ENCODE measurements around the gene PCGF3. TPM values are rescaled to one million over a fixed set of nuclear protein-coding genes. Genes with fewer than 3 reads are reported as not detected.

Gene PCGF3
- polyA plus RNA-seq, 1 experiment: 37.2 TPM

DNA sequence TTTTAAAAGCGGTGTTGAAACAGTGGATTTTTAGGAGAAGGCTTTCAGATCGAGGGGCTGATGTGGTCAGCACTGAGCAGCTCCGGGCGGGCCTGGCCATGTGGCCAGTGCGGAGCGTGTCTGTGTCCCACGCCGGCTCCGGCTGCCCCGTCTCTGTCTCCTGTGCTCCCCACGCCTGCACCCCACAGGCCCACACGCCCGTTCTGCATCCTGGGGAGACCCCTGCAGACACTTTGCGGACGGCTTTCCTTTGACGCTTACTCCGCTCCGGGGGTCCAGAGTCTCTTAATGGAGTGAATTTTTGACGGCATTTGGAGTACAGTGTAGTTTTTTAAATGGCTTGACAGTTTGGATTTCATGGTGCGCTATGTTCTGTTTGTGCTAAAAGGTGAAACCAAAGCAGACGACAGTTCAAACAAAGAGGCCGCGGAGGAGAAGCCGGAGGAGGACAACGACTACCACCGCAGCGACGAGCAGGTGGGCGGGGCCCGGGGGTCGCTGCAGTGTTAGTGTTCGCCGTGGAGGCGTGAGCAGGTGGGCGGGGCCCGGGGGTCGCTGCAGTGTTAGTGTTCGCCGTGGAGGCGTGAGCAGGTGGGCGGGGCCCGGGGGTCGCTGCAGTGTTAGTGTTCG lies 38.7 kb downstream of the PCGF3 start:
- POLR2A ChIA-PET: no interaction called here
- CTCF ChIA-PET: no interaction called here
- Histone ChIP-seq H3K27ac (ENCODE audit: low read depth, low read length) (no peak overlapping the region), H3K9me3 (ENCODE audit: control insufficient read depth, insufficient read depth, low read length) (no peaks in the 10 kb centered on the region; the same call in 1 of the 2 replicates), H3K4me3 (ENCODE audit: low read depth, low read length) (no peak overlapping the region), H3K27me3 (ENCODE audit: control insufficient read depth, insufficient read depth, low read length) (no peaks in the 10 kb centered on the region)
- TF ChIP-seq, protein P1, sequence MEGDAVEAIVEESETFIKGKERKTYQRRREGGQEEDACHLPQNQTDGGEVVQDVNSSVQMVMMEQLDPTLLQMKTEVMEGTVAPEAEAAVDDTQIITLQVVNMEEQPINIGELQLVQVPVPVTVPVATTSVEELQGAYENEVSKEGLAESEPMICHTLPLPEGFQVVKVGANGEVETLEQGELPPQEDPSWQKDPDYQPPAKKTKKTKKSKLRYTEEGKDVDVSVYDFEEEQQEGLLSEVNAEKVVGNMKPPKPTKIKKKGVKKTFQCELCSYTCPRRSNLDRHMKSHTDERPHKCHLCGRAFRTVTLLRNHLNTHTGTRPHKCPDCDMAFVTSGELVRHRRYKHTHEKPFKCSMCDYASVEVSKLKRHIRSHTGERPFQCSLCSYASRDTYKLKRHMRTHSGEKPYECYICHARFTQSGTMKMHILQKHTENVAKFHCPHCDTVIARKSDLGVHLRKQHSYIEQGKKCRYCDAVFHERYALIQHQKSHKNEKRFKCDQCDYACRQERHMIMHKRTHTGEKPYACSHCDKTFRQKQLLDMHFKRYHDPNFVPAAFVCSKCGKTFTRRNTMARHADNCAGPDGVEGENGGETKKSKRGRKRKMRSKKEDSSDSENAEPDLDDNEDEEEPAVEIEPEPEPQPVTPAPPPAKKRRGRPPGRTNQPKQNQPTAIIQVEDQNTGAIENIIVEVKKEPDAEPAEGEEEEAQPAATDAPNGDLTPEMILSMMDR (IDR thresholded peaks at IDR 0.05; ENCODE audit: low read depth, low read length): no peak
- no peak for DNase-seq (ENCODE audit: low read depth, low spot score)

DNA sequence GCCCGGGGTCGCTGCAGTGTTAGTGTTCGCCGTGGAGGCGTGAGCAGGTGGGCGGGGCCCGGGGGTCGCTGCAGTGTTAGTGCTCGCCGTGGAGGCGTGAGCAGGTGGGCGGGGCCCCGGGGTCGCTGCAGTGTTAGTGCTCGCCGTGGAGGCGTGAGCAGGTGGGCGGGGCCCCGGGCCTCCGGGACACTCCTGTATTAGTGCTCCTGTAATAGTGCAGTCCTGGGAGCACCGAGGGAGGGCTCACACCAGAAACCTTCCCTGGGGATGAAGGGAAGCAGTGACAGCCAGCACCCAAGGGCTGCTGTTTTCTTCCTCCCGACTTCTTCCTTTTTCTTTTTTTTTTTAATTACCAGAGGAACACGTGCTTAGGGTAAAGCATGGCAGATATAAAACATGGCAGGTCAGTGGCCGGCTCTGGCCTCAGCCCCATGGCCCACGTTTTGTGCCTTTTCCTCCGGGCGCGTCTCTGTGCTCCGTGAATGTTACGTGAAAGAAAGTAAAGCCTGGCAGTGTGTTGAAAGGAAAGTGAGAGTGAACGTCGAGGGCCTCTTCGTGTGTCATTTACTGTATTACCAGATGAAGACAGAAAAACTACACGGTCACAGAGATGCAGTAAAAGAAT lies 42.0 kb downstream of the PCGF3 start:
- Histone ChIP-seq H3K4me3 (ENCODE audit: low read depth, low read length) (no peak overlapping the region), H3K9me3 (ENCODE audit: control insufficient read depth, insufficient read depth, low read length) (peaks cover 3% of the 10 kb centered on the region; the same call in 1 of the 2 replicates), H3K27me3 (ENCODE audit: control insufficient read depth, insufficient read depth, low read length) (no peaks in the 10 kb centered on the region), H3K27ac (ENCODE audit: low read depth, low read length) (peak overlapping the region; percentile 21)
- CTCF ChIA-PET: no interaction called here
- DNase-seq (ENCODE audit: low read depth, low spot score): no peak
- POLR2A ChIA-PET: no interaction called here
- TF ChIP-seq, protein P1 (IDR thresholded peaks at IDR 0.05; ENCODE audit: low read depth, low read length): no peak

DNA sequence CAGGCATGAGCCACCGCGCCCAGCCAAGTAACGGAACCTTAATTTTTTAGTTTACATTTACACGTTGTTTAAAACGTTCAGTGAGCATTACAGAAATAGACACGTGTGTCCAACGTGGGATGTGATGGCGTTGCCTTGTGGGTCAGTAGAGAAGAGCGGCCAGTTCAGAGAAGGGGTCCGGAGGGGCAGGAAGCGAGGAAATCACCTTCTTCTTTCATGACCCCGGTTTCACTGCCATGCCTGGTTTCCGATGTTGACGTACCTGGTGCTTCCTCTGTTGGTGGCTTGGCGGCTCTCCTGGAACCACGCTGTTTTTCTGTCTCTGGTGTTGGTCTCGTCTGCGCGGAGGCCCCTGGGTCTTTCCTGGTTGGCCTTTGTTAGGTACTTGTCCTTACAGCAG lies 42.8 kb downstream of the PCGF3 start:
- TF ChIP-seq, protein P1 (IDR thresholded peaks at IDR 0.05; ENCODE audit: low read depth, low read length): no peak
- Histone ChIP-seq H3K27ac (ENCODE audit: low read depth, low read length) (no peak overlapping the region), H3K4me3 (ENCODE audit: low read depth, low read length) (no peak overlapping the region), H3K27me3 (ENCODE audit: control insufficient read depth, insufficient read depth, low read length) (no peaks in the 10 kb centered on the region), H3K9me3 (ENCODE audit: control insufficient read depth, insufficient read depth, low read length) (peaks cover 3% of the 10 kb centered on the region; the same call in 1 of the 2 replicates)
- POLR2A ChIA-PET: no interaction called here
- CTCF ChIA-PET: no interaction called here
- DNase-seq (ENCODE audit: low read depth, low spot score): no peak

DNA sequence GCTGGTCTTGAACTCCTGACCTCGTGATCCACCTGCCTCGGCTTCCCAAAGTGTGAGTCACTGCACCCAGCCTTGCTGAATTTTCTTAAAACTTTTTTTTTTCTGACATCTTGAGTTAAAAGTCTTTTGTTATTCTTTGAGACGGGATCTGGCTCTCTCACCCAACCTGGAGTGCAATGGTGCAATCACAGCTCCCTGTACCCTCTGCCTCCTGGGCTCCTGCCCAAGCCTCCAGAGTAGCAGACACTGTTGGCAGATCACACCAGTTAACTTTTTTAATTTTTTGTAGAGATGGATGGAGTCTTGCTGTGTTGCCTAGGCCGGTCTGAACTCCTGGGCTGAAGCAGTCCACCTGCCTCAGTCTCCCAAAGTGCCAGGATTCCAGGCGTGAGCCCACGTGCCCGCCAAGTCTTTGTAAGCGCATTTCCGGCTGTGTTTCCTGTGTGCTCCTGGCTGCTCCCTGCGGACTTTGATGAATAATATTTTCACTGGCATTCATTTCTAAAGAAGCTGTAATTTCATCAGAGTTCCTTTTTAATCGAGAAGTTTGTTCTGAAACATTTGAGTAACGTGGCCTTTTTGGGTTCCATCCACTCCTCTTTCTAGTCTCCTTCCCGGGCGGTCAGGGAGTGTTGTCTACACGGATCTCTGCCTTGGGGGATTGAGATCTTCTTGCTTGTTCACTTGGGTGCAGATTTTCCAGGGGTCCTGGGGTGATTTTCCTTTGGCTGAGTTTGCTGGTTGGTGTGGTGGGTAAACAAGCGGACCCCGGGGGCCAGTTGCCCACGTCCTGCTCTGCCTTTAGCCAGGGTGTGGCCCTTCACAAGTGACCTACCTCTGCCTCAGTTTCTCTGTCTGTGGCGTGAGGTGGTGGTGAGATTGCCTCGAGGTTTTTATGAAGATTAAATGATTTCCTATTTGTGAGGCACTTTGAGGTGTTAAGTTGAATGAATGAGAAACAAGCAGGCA lies 44.4 kb downstream of the PCGF3 start:
- Histone ChIP-seq H3K27me3 (ENCODE audit: control insufficient read depth, insufficient read depth, low read length) (no peaks in the 10 kb centered on the region), H3K4me3 (ENCODE audit: low read depth, low read length) (no peak overlapping the region), H3K27ac (ENCODE audit: low read depth, low read length) (no peak overlapping the region), H3K9me3 (ENCODE audit: control insufficient read depth, insufficient read depth, low read length) (peaks cover 6% of the 10 kb centered on the region; the same call in 1 of the 2 replicates)
- no peak for DNase-seq (ENCODE audit: low read depth, low spot score)
- CTCF ChIA-PET: interaction anchor here (0.7 to 1.4 kb wide), 2 partner anchors 8 to 9 kb away, joined by 4 read pairs; no protein-coding TSS in a partner anchor
- TF ChIP-seq, protein P1 (IDR thresholded peaks at IDR 0.05; ENCODE audit: low read depth, low read length): no peak
- POLR2A ChIA-PET: interaction anchor here (0.6 kb wide), 1 partner anchor 23 kb away, joined by 3 read pairs; no protein-coding TSS in a partner anchor

Measured in AG04450 (cell line).